Gastrocnemius medialis (tissue), 4 donors: ENCODE results near the gene ZFYVE28. TPM values are rescaled to one million over a fixed set of nuclear protein-coding genes. Genes with fewer than 3 reads are reported as not detected.

Source experiments
- ATAC-seq, 2 donors: fragments of 150-250 bp; one replicate each; pipeline ENCODE4 v1.9.1; 2016
- DNase-seq, 2 donors: peaks; one replicate each; pipeline ENCODE4 v3.0.0-alpha.2; 2019
- H3K27ac ChIP-seq, 4 donors: fragments of 200-600 bp; sonication (generic); 1 replicate in 1 of 4; 2 replicates in 3 of 4; pipeline ENCODE4 v1.5.1; 2016 to 2018; ENCODE audit warnings: mild to moderate bottlenecking in 2 of 4, moderate library complexity in 1 of 4
- H3K27me3 ChIP-seq, 3 donors: fragments of 200-600 bp; sonication (generic) in 2 of 3; 1 replicate in 1 of 3; 2 replicates in 2 of 3; pipeline versions ENCODE4 v1.5.1 to v1.6.0; 2016 to 2019; ENCODE audit warnings: mild to moderate bottlenecking in 1 of 3, moderate library complexity in 1 of 3
- H3K36me3 ChIP-seq, 2 donors: fragments of 200-600 bp; sonication (generic) in 1 of 2; one replicate each; pipeline ENCODE4 v1.5.1; 2017 to 2018
- H3K4me1 ChIP-seq, 2 donors: fragments of 200-600 bp; sonication (generic) in 1 of 2; one replicate each; pipeline ENCODE4 v1.5.1; 2016 to 2017; ENCODE audit warnings: mild to moderate bottlenecking in 2 of 2
- H3K4me3 ChIP-seq, 4 donors: fragments of 200-600 bp; sonication (generic) in 3 of 4; 1 replicate in 1 of 4; 2 replicates in 3 of 4; pipeline ENCODE4 v1.5.1; 2016 to 2019; ENCODE audit warnings: mild to moderate bottlenecking in 2 of 4
- H3K9me3 ChIP-seq, 3 donors: fragments of 200-600 bp; sonication (generic) in 2 of 3; 1 replicate in 1 of 3; 2 replicates in 2 of 3; pipeline ENCODE4 v1.5.1; 2016 to 2019
- POLR2A ChIP-seq, 2 donors: fragments of 450-650 bp; IDR thresholded peaks; one replicate each; pipeline ENCODE4 v1.6.1; 2017; ENCODE audit warnings: antibody characterized with exemption in 2 of 2, mild to moderate bottlenecking in 2 of 2, moderate library complexity in 2 of 2
- in situ Hi-C, 4 donors: fragments of 200-750 bp; cut with MboI; loops; one replicate each; pipeline versions ENCODE4 v1.15.0 to v1.8.0; 2017; ENCODE audit warnings: low sequenced_read_pairs in 4 of 4
- intact Hi-C: fragments of 100-400 bp; cut with DNase I; formaldehyde crosslinking; loops from one replicate; pipeline ENCODE4 v1.15.1; 2023; ENCODE audit warnings: low total_unique reads
- total RNA-seq, 4 donors: library from RNA; depleted of rRNA; stranded (reverse); fragments of >200 nt; gene quantifications; one replicate each; pipeline versions ENCODE4 v1.1.0 to v1.2.3, GENCODE V29; 2016
- TF ChIP-seq, protein P1 (sequence below), 5 experiments: fragments of 450-650 bp in 3 of 5; fragments of 200-600 bp in 2 of 5; sonication (generic) in 2 of 5; IDR thresholded peaks in 4 of 5; conservative IDR thresholded peaks in 1 of 5; 1 replicate in 4 of 5; 2 replicates in 1 of 5; pipeline ENCODE4 v1.5.1; 2016 to 2019; ENCODE audit warnings: antibody characterized with exemption in 5 of 5, mild to moderate bottlenecking in 3 of 5, moderate library complexity in 3 of 5

The ZFYVE28 gene
- total RNA-seq, 4 donors from 2014 or later, result 1.8 to 6.0 (median 3.4) TPM

DNA sequence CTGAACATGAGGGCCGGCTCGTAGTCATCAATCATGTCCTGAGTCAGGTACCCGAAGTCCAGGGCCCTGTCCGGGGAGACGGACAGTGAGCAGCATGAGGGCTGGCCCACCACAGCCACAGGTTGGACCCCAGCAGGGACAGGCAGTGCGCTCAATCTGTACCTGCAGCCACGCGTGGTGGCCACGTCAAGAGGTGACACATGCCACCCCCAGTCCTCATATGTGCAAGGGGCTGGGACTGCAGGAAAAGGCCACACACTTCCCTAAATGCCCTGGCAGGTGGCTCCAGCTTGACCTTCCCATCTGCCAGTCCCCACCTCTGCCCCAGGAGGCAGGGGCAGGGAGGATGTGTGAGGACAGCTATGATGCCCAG, 82.7 kb downstream of the ZFYVE28 start:
- ATAC-seq (no peak), DNase-seq (no peak)
- in situ Hi-C loops (no loop called here), intact Hi-C loops (no loop called here)
- Histone ChIP-seq H3K27me3 (no peaks in the 10 kb centered on the region), H3K9me3 (no peaks in the 10 kb centered on the region), H3K36me3 (no peaks in the 10 kb centered on the region), H3K27ac (no peak overlapping the region), H3K4me3 (no peak overlapping the region), H3K4me1 (no peaks in the 10 kb centered on the region)
- TF ChIP-seq, protein P1, sequence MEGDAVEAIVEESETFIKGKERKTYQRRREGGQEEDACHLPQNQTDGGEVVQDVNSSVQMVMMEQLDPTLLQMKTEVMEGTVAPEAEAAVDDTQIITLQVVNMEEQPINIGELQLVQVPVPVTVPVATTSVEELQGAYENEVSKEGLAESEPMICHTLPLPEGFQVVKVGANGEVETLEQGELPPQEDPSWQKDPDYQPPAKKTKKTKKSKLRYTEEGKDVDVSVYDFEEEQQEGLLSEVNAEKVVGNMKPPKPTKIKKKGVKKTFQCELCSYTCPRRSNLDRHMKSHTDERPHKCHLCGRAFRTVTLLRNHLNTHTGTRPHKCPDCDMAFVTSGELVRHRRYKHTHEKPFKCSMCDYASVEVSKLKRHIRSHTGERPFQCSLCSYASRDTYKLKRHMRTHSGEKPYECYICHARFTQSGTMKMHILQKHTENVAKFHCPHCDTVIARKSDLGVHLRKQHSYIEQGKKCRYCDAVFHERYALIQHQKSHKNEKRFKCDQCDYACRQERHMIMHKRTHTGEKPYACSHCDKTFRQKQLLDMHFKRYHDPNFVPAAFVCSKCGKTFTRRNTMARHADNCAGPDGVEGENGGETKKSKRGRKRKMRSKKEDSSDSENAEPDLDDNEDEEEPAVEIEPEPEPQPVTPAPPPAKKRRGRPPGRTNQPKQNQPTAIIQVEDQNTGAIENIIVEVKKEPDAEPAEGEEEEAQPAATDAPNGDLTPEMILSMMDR (IDR thresholded peaks at IDR 0.05 in 4 of 5, conservative IDR thresholded peaks at IDR 0.05 in 1 of 5), result no peak
- TF ChIP-seq POLR2A (IDR thresholded peaks at IDR 0.05), result no peak

DNA sequence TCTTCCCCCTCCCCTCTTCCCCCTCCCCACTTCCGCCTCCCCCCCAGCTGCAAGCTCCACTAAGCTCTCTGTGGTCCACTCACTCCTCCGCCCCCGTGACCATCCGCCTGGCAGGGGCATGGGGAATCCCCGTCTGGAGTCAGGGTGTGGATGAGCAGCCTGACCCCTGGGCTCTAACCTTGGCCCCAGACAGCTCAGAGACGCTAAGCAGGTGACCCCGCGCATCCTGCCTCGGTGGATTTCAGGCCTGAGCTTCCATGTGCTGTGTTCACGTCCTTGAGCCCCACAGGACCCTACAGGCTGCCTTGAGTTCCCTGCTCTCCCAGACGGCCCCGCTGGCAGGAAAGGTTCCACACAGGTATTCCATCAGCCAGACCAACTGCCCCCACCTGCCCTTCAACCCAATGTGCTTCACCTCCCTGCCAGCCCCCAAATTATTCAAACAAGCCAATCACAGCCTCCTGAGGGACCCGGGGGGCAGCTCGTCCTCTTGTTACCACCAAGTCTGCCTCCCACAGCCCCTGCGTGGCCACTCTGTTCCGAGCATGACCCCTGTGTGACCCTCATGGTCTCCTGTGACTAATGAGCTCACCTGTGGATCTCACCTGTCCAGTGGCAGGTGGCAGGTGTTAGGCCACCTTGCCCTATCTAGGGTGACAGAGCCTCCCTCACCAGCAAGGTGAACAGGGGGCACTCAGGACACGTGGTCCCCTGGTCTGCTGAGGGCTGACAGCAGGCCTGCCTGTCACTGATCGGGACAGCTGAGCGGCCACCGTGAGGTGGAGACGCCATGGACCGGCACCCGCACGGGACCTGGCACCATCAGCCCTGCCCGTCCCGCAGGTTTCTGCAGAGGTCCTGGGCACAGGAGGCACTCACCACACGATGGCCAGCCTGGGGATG, 83.4 kb downstream of the ZFYVE28 start:
- no peak for ATAC-seq
- Histone ChIP-seq H3K4me3 (no peak overlapping the region), H3K27ac (no peak overlapping the region), H3K36me3 (no peaks in the 10 kb centered on the region), H3K9me3 (no peaks in the 10 kb centered on the region), H3K4me1 (no peaks in the 10 kb centered on the region), H3K27me3 (no peaks in the 10 kb centered on the region)
- in situ Hi-C loops (no loop called here), intact Hi-C loops (no loop called here)
- TF ChIP-seq POLR2A (IDR thresholded peaks at IDR 0.05), result no peak
- TF ChIP-seq, protein P1 (IDR thresholded peaks at IDR 0.05 in 4 of 5, conservative IDR thresholded peaks at IDR 0.05 in 1 of 5), result no peak
- no peak for DNase-seq

DNA sequence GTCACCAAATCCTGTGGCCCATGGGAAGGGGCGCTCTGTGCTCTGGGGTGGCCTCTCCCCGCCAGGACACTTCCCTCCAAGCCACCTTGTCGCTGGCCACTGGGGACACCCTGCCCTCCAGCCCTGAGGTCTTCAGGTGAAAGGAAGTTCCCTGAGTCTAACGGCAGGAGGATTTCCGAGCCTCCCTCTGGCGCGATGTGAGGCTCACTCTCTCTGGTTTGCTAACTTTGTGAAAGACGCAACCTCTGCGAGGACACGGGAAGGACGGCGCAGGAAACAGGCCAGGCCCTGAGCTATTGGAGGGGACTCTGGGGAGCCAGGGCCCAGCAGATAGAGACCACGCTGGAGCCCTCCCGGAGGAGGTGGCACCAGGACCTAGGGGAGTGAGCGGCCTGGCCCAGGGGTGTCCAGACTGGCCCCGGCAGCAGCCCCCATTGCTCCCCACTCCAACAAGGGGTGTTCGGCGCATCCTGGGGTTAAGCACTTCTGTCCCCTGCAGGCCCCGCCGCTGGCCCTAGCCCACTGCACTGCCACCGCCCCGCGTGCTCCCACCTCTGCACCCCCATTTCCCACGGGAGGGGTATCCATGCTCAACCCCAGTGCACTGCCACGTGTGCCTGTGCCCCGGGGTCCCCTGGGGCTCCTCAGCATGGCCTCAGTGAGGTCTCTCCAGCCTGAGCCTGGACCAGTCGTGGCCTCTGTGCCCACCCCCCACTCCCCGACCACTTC, 84.4 kb downstream of the ZFYVE28 start:
- Histone ChIP-seq H3K36me3 (no peaks in the 10 kb centered on the region), H3K4me3 (no peak overlapping the region), H3K27me3 (no peaks in the 10 kb centered on the region), H3K4me1 (no peaks in the 10 kb centered on the region), H3K27ac (no peak overlapping the region), H3K9me3 (no peaks in the 10 kb centered on the region)
- intact Hi-C loops, result no loop called here
- TF ChIP-seq POLR2A (IDR thresholded peaks at IDR 0.05), result no peak
- TF ChIP-seq, protein P1 (IDR thresholded peaks at IDR 0.05 in 4 of 5, conservative IDR thresholded peaks at IDR 0.05 in 1 of 5), result no peak
- DNase-seq (no peak), ATAC-seq (no peak)
- in situ Hi-C loops, result no loop called here

DNA sequence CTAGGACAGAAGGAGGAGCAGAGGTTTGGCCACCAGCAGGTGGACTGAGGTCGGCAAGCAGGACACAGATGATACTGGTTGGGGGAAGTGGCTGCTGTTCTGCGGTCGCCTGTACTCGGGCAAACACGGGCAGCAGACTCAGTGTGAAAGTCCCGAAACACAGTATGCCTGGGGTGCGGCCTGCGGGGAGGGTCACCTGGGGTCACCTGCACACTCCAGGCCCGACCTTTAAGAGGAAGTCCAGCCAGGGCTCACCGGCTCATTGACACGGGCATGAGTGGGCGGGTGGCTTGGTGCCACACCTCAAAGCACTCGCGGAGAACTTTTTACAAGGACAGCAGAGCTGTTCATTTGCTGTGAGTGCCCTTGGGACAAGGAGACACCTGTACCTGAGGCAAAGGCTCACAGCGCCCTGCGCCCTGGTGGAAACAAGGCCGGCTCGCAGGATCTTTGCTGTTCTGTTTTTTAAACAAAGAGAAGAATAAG, 85.0 kb downstream of the ZFYVE28 start:
- Histone ChIP-seq H3K4me1 (no peaks in the 10 kb centered on the region), H3K36me3 (no peaks in the 10 kb centered on the region), H3K27ac (no peak overlapping the region), H3K9me3 (no peaks in the 10 kb centered on the region), H3K27me3 (no peaks in the 10 kb centered on the region), H3K4me3 (no peak overlapping the region)
- TF ChIP-seq, protein P1 (IDR thresholded peaks at IDR 0.05 in 4 of 5, conservative IDR thresholded peaks at IDR 0.05 in 1 of 5), result no peak
- no peak for TF ChIP-seq POLR2A (IDR thresholded peaks at IDR 0.05)
- intact Hi-C loops, result no loop called here
- ATAC-seq, result no peak
- in situ Hi-C loops, result no loop called here
- DNase-seq, result no peak
